ENCODE data around the gene DNAJB6. TPM values are rescaled to one million over a fixed set of nuclear protein-coding genes. Genes with fewer than 3 reads are reported as not detected.
A peak's percentile ranks its signal among the peaks of the same experiment; 100 is the strongest.

Gene DNAJB6
- total and polyA plus RNA-seq, 2 of the 4 experiments (the other 2 are of a cell fraction): 93.4 to 165 TPM

- in situ Hi-C loops (cut with MboI; ENCODE audit: low sequenced_read_pairs) (no loop called here), dilution Hi-C loops (cut with HindIII; ENCODE audit: low sequenced_read_pairs, unreplicated experiment) (no loop called here), intact Hi-C loops (cut with micrococcal nuclease) (loop anchor here (5.0 kb wide), 1 partner anchor 743 kb away; no protein-coding TSS in a partner anchor)
- DNase-seq (no peak), ATAC-seq (ENCODE audit: low read depth) (no peak)
- H3K4me3 ChIP-seq (ENCODE audit: insufficient read depth, low read depth, low read length): no peak overlapping the region
- no peak overlapping the region for H2BK15ac ChIP-seq (ENCODE audit: low read depth, low read length)
- no peak overlapping the region for H2AK5ac ChIP-seq (ENCODE audit: low read depth, low read length)
- H3K23ac ChIP-seq (ENCODE audit: low read depth, low read length): no peak overlapping the region
- H2AK9ac ChIP-seq (replicated peaks; ENCODE audit: low read depth, low read length, poor library complexity): no peak overlapping the region
- POLR2A ChIA-PET (ENCODE audit: unreplicated experiment): no interaction called here
- H3K4me2 ChIP-seq (ENCODE audit: low read depth, low read length): no peak overlapping the region
- H4K8ac ChIP-seq (ENCODE audit: low read depth in 2 of 2, low read length in 2 of 2): no peak overlapping the region
- WGBS, 2 experiments (ENCODE audit: extremely low coverage in 2 of 2, insufficient read length in 1 of 2): 56% methylated on average over 3 of the region's 3 CpGs; no CpG with 5 or more reads in 1 of the 2 experiments
- no peaks in the 10 kb centered on the region for H3K9me1 ChIP-seq (ENCODE audit: insufficient read depth, low read length)
- no peak for TF ChIP-seq CEBPB (IDR thresholded peaks at IDR 0.05; ENCODE audit: low read depth, low read length)
- TF ChIP-seq CTCF (conservative IDR thresholded peaks at IDR 0.05; ENCODE audit: low read depth, low read length): no peak
- TF ChIP-seq MXI1 (IDR thresholded peaks at IDR 0.05; ENCODE audit: borderline replicate concordance, low read depth, low read length): no peak
- TF ChIP-seq POLR2A (IDR thresholded peaks at IDR 0.05; ENCODE audit: low read depth, low read length): no peak
- no peak for TF ChIP-seq FOS (IDR thresholded peaks at IDR 0.05; ENCODE audit: low read depth, low read length)
- TF ChIP-seq RCOR1 (IDR thresholded peaks at IDR 0.05; ENCODE audit: insufficient replicate concordance, low read length): no peak
- no peak for TF ChIP-seq MAFK (IDR thresholded peaks at IDR 0.05; ENCODE audit: low read depth, low read length)
- TF ChIP-seq RFX5 (IDR thresholded peaks at IDR 0.05; ENCODE audit: low read depth, low read length): no peak
- no peak for TF ChIP-seq RAD21 (IDR thresholded peaks at IDR 0.05; ENCODE audit: low read length)
- TF ChIP-seq USF2 (IDR thresholded peaks at IDR 0.05; ENCODE audit: low read depth, low read length): no peak
- no peak for TF ChIP-seq CHD1 (IDR thresholded peaks at IDR 0.05; ENCODE audit: low read depth, low read length)
- TF ChIP-seq MAZ (IDR thresholded peaks at IDR 0.05; ENCODE audit: borderline replicate concordance, low read depth, low read length): no peak
- TF ChIP-seq SMC3 (IDR thresholded peaks at IDR 0.05; ENCODE audit: low read depth, low read length): no peak
- no peak for TF ChIP-seq BHLHE40 (IDR thresholded peaks at IDR 0.05; ENCODE audit: low read depth, low read length)
- CTCF ChIA-PET: no interaction called here
- H2BK120ac ChIP-seq (ENCODE audit: low read depth, low read length): no peak overlapping the region
- H4K5ac ChIP-seq (ENCODE audit: low read depth, low read length): no peak overlapping the region
- no peaks in the 10 kb centered on the region for H3K9me3 ChIP-seq (ENCODE audit: control insufficient read depth, insufficient read depth, low read length)
- H3K4me1 ChIP-seq (ENCODE audit: control insufficient read depth, insufficient read depth, low read length): no peaks in the 10 kb centered on the region
- H3K79me1 ChIP-seq (ENCODE audit: low read depth in 1 of 2, low read length in 2 of 2): no peaks in the 10 kb centered on the region
- no peak overlapping the region for H4K91ac ChIP-seq (ENCODE audit: insufficient read depth, low read depth, low read length)
- H3K14ac ChIP-seq (replicated peaks; ENCODE audit: low read depth, low read length): no peak overlapping the region
- H3K4ac ChIP-seq (ENCODE audit: low read depth, low read length): no peak overlapping the region
- H3K18ac ChIP-seq (ENCODE audit: low read depth, low read length): no peak overlapping the region
- H2BK20ac ChIP-seq (ENCODE audit: low read depth, low read length): no peak overlapping the region
- H3K27me3 ChIP-seq (ENCODE audit: control insufficient read depth, insufficient read depth, low read length): no peaks in the 10 kb centered on the region; the same call in 1 of the 2 replicates
- no peak overlapping the region for H3K27ac ChIP-seq (ENCODE audit: insufficient read depth, low read length)
- no peak overlapping the region for H3K56ac ChIP-seq (ENCODE audit: extremely low read depth, insufficient read depth, low read length)
- no TSS peak for BruUV-seq (replicated peaks)
- peak overlapping the region; percentile 7 for H2AFZ ChIP-seq (replicated peaks; ENCODE audit: low read length, poor library complexity)
- H4K20me1 ChIP-seq (ENCODE audit: insufficient read depth, low read length): no peaks in the 10 kb centered on the region
- no peak overlapping the region for H3K9ac ChIP-seq (ENCODE audit: low read depth, low read length)
- no peaks in the 10 kb centered on the region for H3K36me3 ChIP-seq (ENCODE audit: control insufficient read depth, insufficient read depth, low read length)
- no peak overlapping the region for H2BK5ac ChIP-seq (ENCODE audit: low read depth, low read length, poor library complexity, severe bottlenecking)
Observed at GRCh38 chr7:157439761-157440160, 103.0 kb downstream of the DNAJB6 start.

Measured in IMR-90 (cell line).